Cerebellar nuclear complex (tissue), 1 donor: ENCODE results near the gene ACOD1.
"Not testable (repeated sequence)": the region's sequence is repeated elsewhere in the genome, so short reads cannot be mapped to it uniquely, and the experiment has no call there.

Experiments used
- DNase-seq, 2 experiments: peaks; one replicate each; lab custom pipeline; 2025; lab: John Stamatoyannopoulos, UW

ACOD1 gene

GRCh38 chr13:76948149-76948548 is at the start of gene ACOD1:
ACOD1 (plus strand) TSS chr13:76948511; CDS start chr13:76948559, 48 bp downstream.
- no peak for DNase-seq

DNA sequence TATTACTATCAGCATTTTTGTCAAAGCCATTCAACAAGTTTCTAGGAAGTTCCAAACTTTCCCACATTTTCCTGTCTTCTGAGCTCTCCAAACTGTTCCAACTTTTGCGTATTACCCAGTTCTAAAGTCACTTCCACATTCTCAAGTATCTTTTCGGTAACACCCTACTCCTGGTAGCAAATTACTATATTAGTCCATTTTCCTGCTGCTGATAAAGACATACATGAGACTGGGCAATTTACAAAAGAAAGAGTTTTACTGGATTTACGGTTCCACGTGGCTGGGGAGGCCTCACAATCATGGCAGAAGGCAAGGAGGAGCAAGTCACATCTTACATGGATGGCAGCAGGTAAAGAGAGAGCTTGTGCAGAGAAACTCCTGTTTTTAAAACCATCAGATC is 49.2 kb upstream of the ACOD1 start:
- not testable (repeated sequence) for DNase-seq

DNA sequence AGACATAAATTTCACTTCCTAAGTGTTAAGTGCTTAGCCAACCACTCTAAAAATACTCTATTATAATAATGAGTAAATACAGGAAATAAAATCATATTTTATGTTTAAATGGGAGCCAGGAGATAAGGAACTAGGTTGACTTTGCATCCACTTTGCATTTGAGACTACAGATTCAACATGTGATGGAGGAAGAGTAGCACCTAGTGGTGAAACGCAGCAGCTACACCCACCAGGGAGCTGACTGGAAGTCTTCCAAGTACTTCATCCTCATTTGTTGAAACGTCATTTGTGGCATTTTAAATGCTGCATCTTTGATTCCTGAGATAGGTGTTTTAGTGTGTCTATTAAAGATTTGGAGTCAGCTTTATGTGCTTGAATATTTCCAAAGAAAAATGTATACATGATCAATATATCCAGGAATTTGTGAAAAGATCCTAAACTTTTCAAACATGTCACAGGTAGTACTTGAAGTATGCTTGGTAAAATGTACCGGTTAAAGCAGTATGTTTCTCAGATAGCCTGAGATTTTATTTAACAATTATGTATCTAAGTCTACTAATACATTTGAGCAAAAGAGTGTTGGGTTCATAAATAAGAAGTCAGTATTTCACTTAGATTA is 44.7 kb upstream of the ACOD1 start:
- DNase-seq, result peak; percentile 8 to 51

GRCh38 chr13:76904507-76904906 is 43.8 kb upstream of the ACOD1 start:
- no peak for DNase-seq

DNA sequence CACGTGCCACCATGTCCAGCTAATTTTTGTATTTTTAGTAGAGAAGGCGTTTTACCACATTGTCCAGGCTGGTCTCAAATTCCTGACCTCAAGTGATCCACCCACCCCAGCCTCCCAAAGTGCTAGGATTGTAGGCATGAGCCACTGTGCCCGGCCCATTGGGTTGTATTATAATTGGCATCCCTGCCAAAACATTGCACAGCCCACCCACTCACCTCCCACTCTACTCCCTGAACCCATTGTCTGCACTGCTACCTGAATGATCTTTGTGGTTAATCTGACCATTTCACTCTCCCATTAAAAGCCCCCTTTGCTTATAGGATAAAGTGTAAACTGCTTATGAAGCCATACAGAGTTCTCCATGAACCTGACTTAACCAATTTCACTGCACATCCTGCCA is 35.8 kb upstream of the ACOD1 start:
- DNase-seq, result no peak

DNA sequence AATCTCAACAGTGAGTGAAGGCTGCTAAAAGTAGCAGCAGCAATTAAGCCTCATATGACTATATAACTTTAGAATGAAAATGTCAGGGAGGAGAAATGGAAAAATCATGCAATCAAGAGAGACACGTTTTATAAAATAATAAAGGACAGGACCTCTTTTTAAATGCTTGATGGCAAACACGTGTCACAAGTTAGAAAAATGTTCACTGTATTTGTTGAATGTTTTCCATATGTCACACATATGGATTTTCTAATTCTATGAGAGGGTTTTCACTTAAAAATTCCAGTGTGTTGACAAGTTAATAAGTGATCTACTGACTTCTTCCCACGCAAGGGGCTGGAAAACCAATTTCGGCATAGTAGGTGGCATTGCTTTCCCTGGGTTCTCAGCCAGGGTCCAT is 34.4 kb upstream of the ACOD1 start:
- DNase-seq, result no peak

DNA sequence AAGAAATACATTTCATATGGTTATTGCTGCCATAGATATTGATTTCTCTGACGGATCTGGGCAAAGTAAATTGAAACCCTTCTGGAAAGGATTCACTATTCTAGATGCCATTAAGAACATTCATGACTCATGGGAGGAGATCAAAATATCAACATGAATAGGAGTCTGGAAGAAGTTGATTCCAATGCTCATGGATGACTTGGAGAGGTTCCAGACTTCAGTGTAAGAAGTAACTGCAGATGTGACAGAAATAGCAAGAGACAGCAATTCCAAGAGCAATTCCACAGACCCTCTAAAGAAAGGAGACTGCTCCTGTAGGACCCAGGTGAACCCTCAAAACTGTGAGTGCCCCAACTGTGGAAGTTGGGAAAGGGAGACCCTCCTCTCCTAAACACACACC is 31.2 kb upstream of the ACOD1 start:
- DNase-seq, result no peak

DNA sequence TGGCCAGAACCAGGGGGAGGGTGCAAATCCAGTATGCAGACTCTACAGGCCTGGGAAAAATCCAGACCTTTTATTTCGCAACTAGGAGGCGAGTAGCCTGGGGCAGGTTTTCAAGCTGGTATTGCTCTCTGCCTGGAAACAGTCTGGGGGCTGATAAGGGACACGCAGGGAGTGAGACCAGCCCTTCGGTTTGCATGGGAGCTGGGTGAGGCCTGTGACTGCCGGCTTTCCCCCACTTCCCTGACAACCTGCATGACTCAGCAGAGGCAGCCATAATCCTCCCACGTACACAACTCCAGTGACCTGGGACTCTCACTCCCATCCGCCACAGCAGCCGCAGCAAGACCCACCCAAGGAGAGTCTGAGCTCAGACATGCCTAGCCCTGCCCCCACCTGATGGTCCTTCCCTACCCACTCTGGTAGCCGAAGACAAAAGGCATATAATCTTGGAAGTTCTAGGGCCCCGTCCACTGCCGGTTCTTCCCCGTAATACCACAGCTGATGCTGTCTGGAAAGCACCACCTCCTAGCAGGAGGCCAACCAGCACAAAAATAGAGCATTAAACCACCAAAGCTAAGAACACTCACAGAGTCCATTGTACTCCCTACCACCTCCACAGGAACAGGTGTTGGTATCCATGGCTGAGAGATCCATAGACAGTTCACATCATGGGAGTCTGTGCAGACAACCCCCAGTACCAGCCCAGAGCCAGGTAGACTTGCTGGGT is 30.4 kb upstream of the ACOD1 start:
- DNase-seq, result not testable (repeated sequence)

DNA sequence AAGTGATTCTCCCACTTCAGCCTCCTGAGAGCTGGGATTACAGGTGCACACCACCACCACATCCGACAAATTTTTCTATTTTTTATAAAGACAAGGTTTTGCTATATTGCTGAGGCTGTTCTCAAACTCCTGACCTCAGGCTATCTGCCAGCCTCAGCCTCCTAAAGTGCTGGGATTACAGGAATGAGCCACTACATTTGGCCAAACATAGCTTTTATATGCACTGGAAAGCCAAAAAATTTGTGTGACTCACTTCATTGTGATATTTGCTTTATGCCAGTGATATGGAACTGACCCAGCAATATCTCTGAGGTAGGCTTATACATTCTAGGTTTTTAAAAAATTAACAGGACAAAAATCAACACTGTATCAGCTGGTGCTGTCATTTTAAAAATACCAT is 26.8 kb upstream of the ACOD1 start:
- no peak for DNase-seq

- no peak for DNase-seq
Observed at GRCh38 chr13:76925115-76925514, 23.2 kb upstream of the ACOD1 start.

GRCh38 chr13:76927955-76928354 is 20.4 kb upstream of the ACOD1 start:
- no peak for DNase-seq

- DNase-seq, result no peak
Observed at GRCh38 chr13:76928456-76928855, 19.9 kb upstream of the ACOD1 start.

GRCh38 chr13:76929320-76929719 is 19.0 kb upstream of the ACOD1 start:
- DNase-seq, result no peak

DNA sequence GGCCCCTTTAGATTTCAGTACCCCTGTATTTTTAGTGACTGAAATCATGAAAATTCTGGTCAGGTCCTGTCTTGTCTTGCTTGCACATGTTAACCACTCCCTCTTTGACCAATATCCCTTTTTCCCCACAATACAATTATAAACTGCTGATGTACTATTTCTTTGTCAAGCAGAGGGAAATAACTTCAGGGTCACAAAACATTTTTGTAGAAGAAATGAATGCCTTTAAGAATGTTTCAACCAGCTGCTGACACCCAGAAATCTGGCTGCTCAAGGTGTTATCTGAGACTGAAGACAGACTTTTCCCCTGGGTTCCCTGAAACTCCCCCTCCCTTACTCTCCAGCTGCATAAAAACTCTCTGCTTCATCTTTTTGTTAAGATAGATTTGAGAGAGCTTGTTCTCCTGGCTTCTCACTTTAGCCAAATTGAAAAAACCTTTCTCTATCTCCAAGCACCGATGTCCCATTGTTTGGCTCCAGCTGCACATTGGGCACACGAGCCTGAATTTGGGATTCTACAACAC is 18.4 kb upstream of the ACOD1 start:
- no peak for DNase-seq

GRCh38 chr13:76932076-76932475 is 16.2 kb upstream of the ACOD1 start:
- no peak for DNase-seq

DNA sequence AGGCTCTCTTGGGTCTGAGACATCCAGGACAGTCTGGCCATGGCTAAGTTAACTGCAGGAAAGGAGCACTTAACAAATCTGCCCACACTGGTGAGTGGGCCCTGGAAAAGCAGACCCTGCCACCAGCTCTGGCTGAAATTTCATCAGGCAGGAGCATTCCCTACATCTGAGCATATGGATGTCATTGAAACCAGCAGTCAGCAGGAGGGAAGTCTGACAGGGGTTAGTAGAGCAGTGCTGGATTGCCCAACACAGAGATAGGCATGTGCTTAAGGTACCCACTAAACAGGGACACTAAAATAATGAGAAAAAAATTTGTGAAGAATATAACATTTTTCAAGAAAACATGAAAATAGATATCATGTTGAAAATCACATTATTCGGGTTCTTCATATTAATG is 13.6 kb upstream of the ACOD1 start:
- DNase-seq, result peak in 1 of 2 experiments; percentile 6

- DNase-seq, result no peak
Observed at GRCh38 chr13:76936763-76937162, 11.5 kb upstream of the ACOD1 start.

DNA sequence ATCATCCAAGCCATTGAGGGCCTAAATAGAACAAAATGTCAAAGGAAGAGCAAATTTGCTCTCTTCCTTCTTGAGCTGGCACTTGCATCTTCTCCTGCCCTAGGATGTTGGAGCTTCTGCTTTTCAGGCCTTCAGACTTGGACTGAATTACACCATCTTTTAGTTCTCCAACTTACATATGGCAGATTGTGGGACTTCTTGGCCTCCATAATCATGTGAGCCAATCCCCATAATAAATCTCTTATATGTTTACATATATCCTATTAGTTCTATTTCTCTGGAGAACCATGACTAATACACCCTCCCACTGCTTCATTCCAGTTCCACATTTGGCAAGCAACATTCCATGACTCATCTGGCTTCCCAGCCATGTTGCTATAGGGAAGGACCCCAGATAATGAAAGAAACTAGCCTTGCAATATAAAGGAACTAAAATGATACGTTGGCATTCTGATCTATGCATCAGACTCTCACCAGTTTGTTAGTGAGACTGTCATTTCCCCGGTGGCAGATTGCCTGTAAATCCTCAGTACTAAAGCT is 11.0 kb upstream of the ACOD1 start:
- DNase-seq, result no peak

- no peak for DNase-seq
Observed at GRCh38 chr13:76939215-76939614, 9.1 kb upstream of the ACOD1 start.

GRCh38 chr13:76942363-76942762 is 5.9 kb upstream of the ACOD1 start:
- DNase-seq, result no peak

- DNase-seq, result no peak
Observed at GRCh38 chr13:76943646-76944045, 4.7 kb upstream of the ACOD1 start.

- DNase-seq, result no peak
Observed at GRCh38 chr13:76944456-76944855, 3.9 kb upstream of the ACOD1 start.

- DNase-seq, result no peak
Observed at GRCh38 chr13:76950101-76950500, 1.8 kb downstream of the ACOD1 start.
